ENCODE results near the gene HIRA.

The HIRA gene

DNA sequence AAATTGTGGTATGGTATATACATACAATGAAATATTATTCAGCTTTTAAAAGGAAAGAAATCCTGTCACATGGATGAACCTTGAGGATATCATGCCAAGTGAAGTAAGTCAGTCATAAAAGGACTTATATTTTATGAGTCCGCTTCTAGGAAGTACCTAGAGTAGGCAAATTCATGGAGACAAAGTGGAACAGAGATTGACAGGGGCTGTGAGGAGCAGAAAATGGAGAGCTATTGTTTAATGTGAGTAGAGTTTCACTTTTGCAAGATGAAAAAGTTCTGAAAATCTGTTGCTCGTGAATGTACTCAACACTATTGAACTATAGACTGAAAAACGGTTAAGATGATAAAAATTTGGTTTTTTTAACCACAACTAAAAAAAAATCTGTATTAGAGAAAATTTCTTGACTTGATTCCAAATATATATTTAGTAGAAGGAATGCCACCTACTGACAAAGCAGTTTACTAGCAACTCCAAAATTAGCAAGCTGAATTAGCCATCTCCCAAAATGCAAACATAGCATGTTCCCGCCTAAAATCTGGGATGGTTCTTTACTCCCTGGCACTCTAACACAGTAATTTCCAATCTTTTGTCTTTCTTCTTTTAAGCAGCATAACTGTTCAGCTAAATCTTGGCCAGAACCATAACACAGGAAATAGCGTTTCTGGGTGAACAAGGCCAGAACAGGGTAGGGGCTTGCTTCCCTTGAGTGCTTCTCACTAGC is 46.0 kb upstream of the HIRA start:
- 29% methylated on average over 3 of the region's 5 CpGs for WGBS (ENCODE audit: insufficient coverage)
- POLR2A ChIA-PET: interaction anchor here (1.1 kb wide), 1 partner anchor 32 kb away, joined by 3 read pairs; no protein-coding TSS in a partner anchor
- H3K9me3 ChIP-seq (ENCODE audit: control extremely low read depth in 1 of 5, control insufficient read depth in 4 of 5, insufficient read depth in 2 of 5, low read depth in 1 of 5, low read length in 4 of 5): no peaks in the 10 kb centered on the region
- no peaks in the 10 kb centered on the region for H3K27me3 ChIP-seq (replicated peaks in 2 of 5; ENCODE audit: control insufficient read depth in 4 of 5, insufficient read depth in 5 of 5, low read length in 4 of 5)
- DNase-seq: peak in 2 of 3 donors; percentile 37 to 38
- H3K27ac ChIP-seq (ENCODE audit: insufficient read depth in 1 of 2, low read depth in 1 of 2, low read length in 2 of 2, poor library complexity in 1 of 2, severe bottlenecking in 2 of 2): peak overlapping the region in 1 of 2 experiments; percentile 100
- CTCF ChIA-PET: interaction anchor here (0.8 to 4.3 kb wide), 8 partner anchors 9 to 370 kb away, joined by 3 to 19 read pairs (median 4); no protein-coding TSS in a partner anchor
- H3K4me1 ChIP-seq (ENCODE audit: control extremely low read depth in 1 of 4, control insufficient read depth in 4 of 4, insufficient read depth in 4 of 4, low read length in 3 of 4): peaks cover 16 to 27% (median 25%) of the 10 kb centered on the region in 4 experiments
- H3K4me3 ChIP-seq (ENCODE audit: control insufficient read depth in 1 of 7, extremely low read depth in 1 of 7, insufficient read depth in 4 of 7, low read depth in 2 of 7, low read length in 6 of 7): peak overlapping the region in 6 of 7 experiments; percentile 31 to 100 (median 90)
- peaks cover 2 to 44% (median 19%) of the 10 kb centered on the region in 4 experiments for H3K36me3 ChIP-seq (ENCODE audit: control insufficient read depth in 4 of 4, insufficient read depth in 4 of 4, low read length in 3 of 4)

- Histone ChIP-seq H3K9me3 (ENCODE audit: control extremely low read depth in 1 of 5, control insufficient read depth in 4 of 5, insufficient read depth in 2 of 5, low read depth in 1 of 5, low read length in 4 of 5) (no peaks in the 10 kb centered on the region), H3K27me3 (replicated peaks in 2 of 5; ENCODE audit: control insufficient read depth in 4 of 5, insufficient read depth in 5 of 5, low read length in 4 of 5) (no peaks in the 10 kb centered on the region), H3K4me1 (ENCODE audit: control extremely low read depth in 1 of 4, control insufficient read depth in 4 of 4, insufficient read depth in 4 of 4, low read length in 3 of 4) (peaks cover 16 to 26% (median 25%) of the 10 kb centered on the region in 4 experiments), H3K36me3 (ENCODE audit: control insufficient read depth in 4 of 4, insufficient read depth in 4 of 4, low read length in 3 of 4) (peaks cover 2 to 51% (median 32%) of the 10 kb centered on the region in 4 experiments), H3K27ac (ENCODE audit: insufficient read depth in 1 of 2, low read depth in 1 of 2, low read length in 2 of 2, poor library complexity in 1 of 2, severe bottlenecking in 2 of 2) (no peak overlapping the region), H3K4me3 (ENCODE audit: control insufficient read depth in 1 of 7, extremely low read depth in 1 of 7, insufficient read depth in 4 of 7, low read depth in 2 of 7, low read length in 6 of 7) (no peak overlapping the region)
- CTCF ChIA-PET: interaction anchor here (2.4 kb wide), 1 partner anchor 7 kb away, joined by 6 read pairs; no protein-coding TSS in a partner anchor
- no peak for DNase-seq
- POLR2A ChIA-PET: no interaction called here
- WGBS (ENCODE audit: insufficient coverage): 100% methylated on average over 1 of the region's 3 CpGs
Observed at GRCh38 chr22:19476023-19476422, 44.5 kb upstream of the HIRA start.

DNA sequence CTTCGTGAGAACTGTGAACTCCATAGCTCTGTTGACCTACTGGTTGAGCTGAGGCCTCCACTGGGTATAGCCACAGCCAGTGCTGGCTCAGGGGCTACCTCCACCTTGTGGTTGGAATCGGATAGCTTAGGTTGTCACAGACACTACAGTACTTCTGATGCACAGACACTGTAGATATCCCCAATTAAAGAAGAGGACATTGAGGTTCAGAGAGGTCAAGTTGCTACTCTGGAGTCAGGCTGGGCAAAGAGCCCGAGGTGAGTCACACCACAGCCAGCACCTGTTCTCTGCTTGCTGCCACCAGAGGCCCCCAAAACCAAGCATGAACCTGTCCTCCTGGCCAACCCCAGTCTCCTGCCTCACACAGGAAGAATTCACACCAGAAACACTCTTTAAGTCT is 42.0 kb upstream of the HIRA start:
- Histone ChIP-seq H3K4me1 (ENCODE audit: control extremely low read depth in 1 of 4, control insufficient read depth in 4 of 4, insufficient read depth in 4 of 4, low read length in 3 of 4) (peaks cover 11 to 15% (median 13%) of the 10 kb centered on the region in 4 experiments), H3K27ac (ENCODE audit: insufficient read depth in 1 of 2, low read depth in 1 of 2, low read length in 2 of 2, poor library complexity in 1 of 2, severe bottlenecking in 2 of 2) (peak overlapping the region in 1 of 2 experiments; percentile 37), H3K27me3 (replicated peaks in 2 of 5; ENCODE audit: control insufficient read depth in 4 of 5, insufficient read depth in 5 of 5, low read length in 4 of 5) (no peaks in the 10 kb centered on the region), H3K9me3 (ENCODE audit: control extremely low read depth in 1 of 5, control insufficient read depth in 4 of 5, insufficient read depth in 2 of 5, low read depth in 1 of 5, low read length in 4 of 5) (no peaks in the 10 kb centered on the region), H3K4me3 (ENCODE audit: control insufficient read depth in 1 of 7, extremely low read depth in 1 of 7, insufficient read depth in 4 of 7, low read depth in 2 of 7, low read length in 6 of 7) (no peak overlapping the region), H3K36me3 (ENCODE audit: control insufficient read depth in 4 of 4, insufficient read depth in 4 of 4, low read length in 3 of 4) (peaks cover 7 to 73% (median 51%) of the 10 kb centered on the region in 4 experiments)
- 85% methylated on average over 3 of the region's 3 CpGs for WGBS (ENCODE audit: insufficient coverage)
- ChIA-PET CTCF (interaction anchor here (1.0 to 3.1 kb wide), 8 partner anchors 8 to 328 kb away, joined by 3 to 8 read pairs (median 4); no protein-coding TSS in a partner anchor), POLR2A (no interaction called here)
- no peak for DNase-seq

GRCh38 chr22:19472233-19472632 is 40.7 kb upstream of the HIRA start:
- Histone ChIP-seq H3K36me3 (ENCODE audit: control insufficient read depth in 4 of 4, insufficient read depth in 4 of 4, low read length in 3 of 4) (peaks cover 11 to 86% (median 64%) of the 10 kb centered on the region in 4 experiments), H3K4me3 (ENCODE audit: control insufficient read depth in 1 of 7, extremely low read depth in 1 of 7, insufficient read depth in 4 of 7, low read depth in 2 of 7, low read length in 6 of 7) (no peak overlapping the region), H3K27ac (ENCODE audit: insufficient read depth in 1 of 2, low read depth in 1 of 2, low read length in 2 of 2, poor library complexity in 1 of 2, severe bottlenecking in 2 of 2) (no peak overlapping the region), H3K4me1 (ENCODE audit: control extremely low read depth in 1 of 4, control insufficient read depth in 4 of 4, insufficient read depth in 4 of 4, low read length in 3 of 4) (peaks cover under 1 to 3% (median 2%) of the 10 kb centered on the region in 4 experiments), H3K9me3 (ENCODE audit: control extremely low read depth in 1 of 5, control insufficient read depth in 4 of 5, insufficient read depth in 2 of 5, low read depth in 1 of 5, low read length in 4 of 5) (no peaks in the 10 kb centered on the region), H3K27me3 (replicated peaks in 2 of 5; ENCODE audit: control insufficient read depth in 4 of 5, insufficient read depth in 5 of 5, low read length in 4 of 5) (no peaks in the 10 kb centered on the region)
- ChIA-PET CTCF (interaction anchor here (0.8 to 3.1 kb wide), 3 partner anchors 9 to 13 kb away, joined by 3 to 8 read pairs (median 3); no protein-coding TSS in a partner anchor), POLR2A (no interaction called here)
- 98% methylated on average over 7 of the region's 8 CpGs for WGBS (ENCODE audit: insufficient coverage)
- no peak for DNase-seq

DNA sequence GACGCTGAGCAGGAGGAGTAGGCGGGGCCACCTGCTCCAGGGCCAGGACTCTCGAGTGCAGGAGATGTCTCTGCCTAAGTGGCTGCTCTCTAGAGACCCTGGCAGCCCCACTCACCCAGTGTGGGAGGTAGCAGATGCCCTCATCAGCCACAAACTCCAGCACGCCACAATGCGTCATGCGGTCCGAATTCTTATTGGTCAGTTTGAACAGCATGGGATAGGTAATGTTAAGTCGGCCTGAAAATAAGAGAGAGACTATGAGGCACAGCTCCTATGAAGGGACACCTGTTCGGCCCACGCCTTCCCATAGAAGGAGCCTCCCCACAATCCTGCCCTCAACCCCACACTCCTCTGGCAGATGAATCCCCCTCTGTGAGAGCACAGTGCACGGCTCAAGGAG is 40.0 kb upstream of the HIRA start:
- WGBS (ENCODE audit: insufficient coverage): 100% methylated on average over 4 of the region's 11 CpGs
- CTCF ChIA-PET: no interaction called here
- Histone ChIP-seq H3K4me1 (ENCODE audit: control extremely low read depth in 1 of 4, control insufficient read depth in 4 of 4, insufficient read depth in 4 of 4, low read length in 3 of 4) (no peaks in the 10 kb centered on the region), H3K4me3 (ENCODE audit: control insufficient read depth in 1 of 7, extremely low read depth in 1 of 7, insufficient read depth in 4 of 7, low read depth in 2 of 7, low read length in 6 of 7) (no peak overlapping the region), H3K36me3 (ENCODE audit: control insufficient read depth in 4 of 4, insufficient read depth in 4 of 4, low read length in 3 of 4) (peaks cover 12 to 93% (median 70%) of the 10 kb centered on the region in 4 experiments), H3K27ac (ENCODE audit: insufficient read depth in 1 of 2, low read depth in 1 of 2, low read length in 2 of 2, poor library complexity in 1 of 2, severe bottlenecking in 2 of 2) (no peak overlapping the region), H3K27me3 (replicated peaks in 2 of 5; ENCODE audit: control insufficient read depth in 4 of 5, insufficient read depth in 5 of 5, low read length in 4 of 5) (no peaks in the 10 kb centered on the region), H3K9me3 (ENCODE audit: control extremely low read depth in 1 of 5, control insufficient read depth in 4 of 5, insufficient read depth in 2 of 5, low read depth in 1 of 5, low read length in 4 of 5) (no peaks in the 10 kb centered on the region)
- no peak for DNase-seq
- POLR2A ChIA-PET: interaction anchor here (0.6 kb wide), 1 partner anchor 542 kb away, joined by 3 read pairs; no protein-coding TSS in a partner anchor

DNA sequence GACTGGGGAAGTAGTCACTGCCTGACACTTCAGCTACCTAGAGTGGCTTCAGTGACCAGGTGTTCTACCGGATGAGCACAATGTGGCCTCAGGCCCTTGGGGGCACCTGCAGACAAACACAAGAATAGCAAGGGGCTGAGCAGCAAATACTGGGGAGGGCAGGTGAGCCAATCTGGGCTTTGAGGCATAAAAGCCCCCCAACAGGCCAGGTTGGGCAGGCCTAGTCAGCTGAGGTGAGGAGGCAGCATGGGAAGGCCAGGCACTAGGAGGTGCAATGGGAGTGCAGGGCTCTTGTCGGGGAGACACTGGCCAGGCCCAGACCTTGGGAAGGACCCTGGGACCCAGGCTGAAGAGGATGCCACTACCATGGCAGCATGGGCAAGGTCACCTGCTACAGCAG is 38.5 kb upstream of the HIRA start:
- 95% methylated on average over 2 of the region's 2 CpGs for WGBS (ENCODE audit: insufficient coverage)
- DNase-seq: no peak
- Histone ChIP-seq H3K4me3 (ENCODE audit: control insufficient read depth in 1 of 7, extremely low read depth in 1 of 7, insufficient read depth in 4 of 7, low read depth in 2 of 7, low read length in 6 of 7) (no peak overlapping the region), H3K4me1 (ENCODE audit: control extremely low read depth in 1 of 4, control insufficient read depth in 4 of 4, insufficient read depth in 4 of 4, low read length in 3 of 4) (no peaks in the 10 kb centered on the region), H3K27me3 (replicated peaks in 2 of 5; ENCODE audit: control insufficient read depth in 4 of 5, insufficient read depth in 5 of 5, low read length in 4 of 5) (no peaks in the 10 kb centered on the region), H3K27ac (ENCODE audit: insufficient read depth in 1 of 2, low read depth in 1 of 2, low read length in 2 of 2, poor library complexity in 1 of 2, severe bottlenecking in 2 of 2) (no peak overlapping the region), H3K9me3 (ENCODE audit: control extremely low read depth in 1 of 5, control insufficient read depth in 4 of 5, insufficient read depth in 2 of 5, low read depth in 1 of 5, low read length in 4 of 5) (no peaks in the 10 kb centered on the region), H3K36me3 (ENCODE audit: control insufficient read depth in 4 of 4, insufficient read depth in 4 of 4, low read length in 3 of 4) (peaks cover 18 to 92% (median 77%) of the 10 kb centered on the region in 4 experiments)
- CTCF ChIA-PET: no interaction called here
- POLR2A ChIA-PET: no interaction called here

- CTCF ChIA-PET: interaction anchor here (1.3 kb wide), 1 partner anchor 8 kb away, joined by 6 read pairs; no protein-coding TSS in a partner anchor
- 96% methylated on average over 7 of the region's 7 CpGs for WGBS (ENCODE audit: insufficient coverage)
- DNase-seq: no peak
Observed at GRCh38 chr22:19469421-19469820, 37.9 kb upstream of the HIRA start.

More at GRCh38 chr22:19469421-19469820, 37.9 kb upstream of the HIRA start:
- H3K36me3 ChIP-seq (ENCODE audit: control insufficient read depth in 4 of 4, insufficient read depth in 4 of 4, low read length in 3 of 4): peaks cover 22 to 95% (median 80%) of the 10 kb centered on the region in 4 experiments
- H3K27ac ChIP-seq (ENCODE audit: insufficient read depth in 1 of 2, low read depth in 1 of 2, low read length in 2 of 2, poor library complexity in 1 of 2, severe bottlenecking in 2 of 2): no peak overlapping the region
- H3K4me3 ChIP-seq (ENCODE audit: control insufficient read depth in 1 of 7, extremely low read depth in 1 of 7, insufficient read depth in 4 of 7, low read depth in 2 of 7, low read length in 6 of 7): no peak overlapping the region
- no peaks in the 10 kb centered on the region for H3K27me3 ChIP-seq (replicated peaks in 2 of 5; ENCODE audit: control insufficient read depth in 4 of 5, insufficient read depth in 5 of 5, low read length in 4 of 5)
- POLR2A ChIA-PET: no interaction called here
- no peaks in the 10 kb centered on the region for H3K4me1 ChIP-seq (ENCODE audit: control extremely low read depth in 1 of 4, control insufficient read depth in 4 of 4, insufficient read depth in 4 of 4, low read length in 3 of 4)
- no peaks in the 10 kb centered on the region for H3K9me3 ChIP-seq (ENCODE audit: control extremely low read depth in 1 of 5, control insufficient read depth in 4 of 5, insufficient read depth in 2 of 5, low read depth in 1 of 5, low read length in 4 of 5)

Measured in common myeloid progenitor, CD34-positive (primary cell).